Measurements from ENCODE around the gene EEF1AKMT2. TPM values are rescaled to one million over a fixed set of nuclear protein-coding genes. Genes with fewer than 3 reads are reported as not detected.
A peak's percentile ranks its signal among the peaks of the same experiment; 100 is the strongest.

Gene EEF1AKMT2
- total RNA-seq, 1 donor from 2014 or later = 22.0 TPM

DNA sequence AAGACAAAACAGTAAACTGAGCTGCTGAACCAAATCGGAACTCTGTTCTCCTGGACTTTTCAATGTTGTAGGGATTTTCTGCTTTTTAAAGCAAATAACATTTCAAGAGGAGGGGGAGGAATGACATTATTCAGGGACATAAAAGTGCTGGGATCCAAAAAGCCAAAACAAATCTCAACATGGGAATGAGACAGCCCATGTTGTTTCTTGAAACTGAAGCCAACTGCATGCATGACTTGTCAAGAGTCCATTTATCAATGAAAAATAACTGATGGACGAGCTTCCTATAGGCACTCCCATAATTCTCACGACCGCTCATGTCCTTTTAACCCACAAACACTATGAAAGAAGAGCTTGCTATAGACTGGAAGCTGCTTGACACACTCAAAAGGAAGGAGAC is 75.3 kb downstream of the EEF1AKMT2 start:
- H3K27ac Mint-ChIP-seq (ENCODE audit: unreplicated experiment) = no peak overlapping the region
- H3K27me3 Mint-ChIP-seq (ENCODE audit: unreplicated experiment) = no peaks in the 10 kb centered on the region
- DNase-seq (ENCODE audit: extremely low spot score, unreplicated experiment) = no peak
- H3K4me3 Mint-ChIP-seq (ENCODE audit: unreplicated experiment) = no peak overlapping the region
- TF ChIP-seq, protein P1, sequence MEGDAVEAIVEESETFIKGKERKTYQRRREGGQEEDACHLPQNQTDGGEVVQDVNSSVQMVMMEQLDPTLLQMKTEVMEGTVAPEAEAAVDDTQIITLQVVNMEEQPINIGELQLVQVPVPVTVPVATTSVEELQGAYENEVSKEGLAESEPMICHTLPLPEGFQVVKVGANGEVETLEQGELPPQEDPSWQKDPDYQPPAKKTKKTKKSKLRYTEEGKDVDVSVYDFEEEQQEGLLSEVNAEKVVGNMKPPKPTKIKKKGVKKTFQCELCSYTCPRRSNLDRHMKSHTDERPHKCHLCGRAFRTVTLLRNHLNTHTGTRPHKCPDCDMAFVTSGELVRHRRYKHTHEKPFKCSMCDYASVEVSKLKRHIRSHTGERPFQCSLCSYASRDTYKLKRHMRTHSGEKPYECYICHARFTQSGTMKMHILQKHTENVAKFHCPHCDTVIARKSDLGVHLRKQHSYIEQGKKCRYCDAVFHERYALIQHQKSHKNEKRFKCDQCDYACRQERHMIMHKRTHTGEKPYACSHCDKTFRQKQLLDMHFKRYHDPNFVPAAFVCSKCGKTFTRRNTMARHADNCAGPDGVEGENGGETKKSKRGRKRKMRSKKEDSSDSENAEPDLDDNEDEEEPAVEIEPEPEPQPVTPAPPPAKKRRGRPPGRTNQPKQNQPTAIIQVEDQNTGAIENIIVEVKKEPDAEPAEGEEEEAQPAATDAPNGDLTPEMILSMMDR (IDR thresholded peaks at IDR 0.05) = no peak
- H3K9me3 Mint-ChIP-seq (ENCODE audit: unreplicated experiment) = no peaks in the 10 kb centered on the region
- H3K4me1 Mint-ChIP-seq (ENCODE audit: unreplicated experiment) = no peaks in the 10 kb centered on the region
- H3K36me3 Mint-ChIP-seq (ENCODE audit: unreplicated experiment) = peaks cover 3% of the 10 kb centered on the region

DNA sequence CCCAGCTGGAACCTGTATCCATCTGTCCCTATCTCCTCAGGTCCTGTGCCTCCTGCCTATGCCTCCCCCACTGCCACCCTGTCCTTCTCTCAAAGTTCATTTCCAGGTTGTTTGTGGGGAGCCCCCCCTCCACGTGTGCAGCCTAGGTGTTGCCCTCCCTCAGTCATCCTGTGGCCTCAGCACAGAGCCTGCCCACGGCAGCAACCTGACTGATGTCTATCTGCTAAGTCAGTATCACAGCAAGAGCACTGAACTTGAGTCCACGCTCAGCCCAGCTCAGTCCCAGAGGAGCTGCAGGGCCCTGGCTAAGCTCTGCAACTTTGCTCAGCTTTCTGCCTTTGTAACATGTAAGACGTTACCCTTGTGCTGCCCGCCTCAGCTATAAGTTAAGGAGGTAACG is 76.2 kb downstream of the EEF1AKMT2 start:
- H3K9me3 Mint-ChIP-seq (ENCODE audit: unreplicated experiment) = no peaks in the 10 kb centered on the region
- H3K27me3 Mint-ChIP-seq (ENCODE audit: unreplicated experiment) = no peaks in the 10 kb centered on the region
- no peak overlapping the region for H3K27ac Mint-ChIP-seq (ENCODE audit: unreplicated experiment)
- DNase-seq (ENCODE audit: extremely low spot score, unreplicated experiment) = no peak
- no peak overlapping the region for H3K4me3 Mint-ChIP-seq (ENCODE audit: unreplicated experiment)
- TF ChIP-seq, protein P1 (IDR thresholded peaks at IDR 0.05) = no peak
- peaks cover under 1% of the 10 kb centered on the region for H3K36me3 Mint-ChIP-seq (ENCODE audit: unreplicated experiment)
- no peaks in the 10 kb centered on the region for H3K4me1 Mint-ChIP-seq (ENCODE audit: unreplicated experiment)

- Mint-ChIP-seq H3K9me3 (ENCODE audit: unreplicated experiment) (no peaks in the 10 kb centered on the region), H3K27ac (ENCODE audit: unreplicated experiment) (no peak overlapping the region), H3K27me3 (ENCODE audit: unreplicated experiment) (no peaks in the 10 kb centered on the region), H3K4me3 (ENCODE audit: unreplicated experiment) (no peak overlapping the region), H3K4me1 (ENCODE audit: unreplicated experiment) (no peaks in the 10 kb centered on the region), H3K36me3 (ENCODE audit: unreplicated experiment) (no peaks in the 10 kb centered on the region)
- no peak for DNase-seq (ENCODE audit: extremely low spot score, unreplicated experiment)
- TF ChIP-seq, protein P1 (IDR thresholded peaks at IDR 0.05) = no peak
Observed at GRCh38 chr10:124713679-124714255, 77.9 kb downstream of the EEF1AKMT2 start.

GRCh38 chr10:124712704-124713407 is 78.8 kb downstream of the EEF1AKMT2 start:
- peak overlapping the region; percentile 45 for H3K27ac Mint-ChIP-seq (ENCODE audit: unreplicated experiment)
- H3K4me3 Mint-ChIP-seq (ENCODE audit: unreplicated experiment) = no peak overlapping the region
- no peaks in the 10 kb centered on the region for H3K27me3 Mint-ChIP-seq (ENCODE audit: unreplicated experiment)
- TF ChIP-seq, protein P1 (IDR thresholded peaks at IDR 0.05) = no peak
- H3K36me3 Mint-ChIP-seq (ENCODE audit: unreplicated experiment) = no peaks in the 10 kb centered on the region
- no peaks in the 10 kb centered on the region for H3K4me1 Mint-ChIP-seq (ENCODE audit: unreplicated experiment)
- no peaks in the 10 kb centered on the region for H3K9me3 Mint-ChIP-seq (ENCODE audit: unreplicated experiment)
- no peak for DNase-seq (ENCODE audit: extremely low spot score, unreplicated experiment)

DNA sequence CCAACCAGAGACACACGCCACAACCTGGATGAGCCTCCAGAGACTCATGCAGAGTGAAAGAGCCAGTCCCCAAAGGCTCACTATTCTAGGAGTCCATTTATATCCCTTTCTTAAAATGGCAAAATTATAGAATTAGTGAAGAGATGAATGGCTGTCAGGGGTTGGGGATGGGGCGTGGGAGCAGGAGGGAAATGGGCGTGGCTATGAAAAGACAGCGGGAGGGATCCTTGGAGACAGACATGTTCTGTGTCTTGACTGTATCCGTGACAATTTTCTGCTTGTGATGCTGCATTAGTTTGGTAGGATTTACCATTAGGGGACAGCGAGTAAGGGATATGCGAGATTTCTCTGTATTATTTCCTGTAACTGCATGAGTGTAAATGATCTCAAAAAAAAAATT is 80.5 kb downstream of the EEF1AKMT2 start:
- no peaks in the 10 kb centered on the region for H3K9me3 Mint-ChIP-seq (ENCODE audit: unreplicated experiment)
- H3K4me1 Mint-ChIP-seq (ENCODE audit: unreplicated experiment) = no peaks in the 10 kb centered on the region
- no peak overlapping the region for H3K4me3 Mint-ChIP-seq (ENCODE audit: unreplicated experiment)
- TF ChIP-seq, protein P1 (IDR thresholded peaks at IDR 0.05) = no peak
- H3K27me3 Mint-ChIP-seq (ENCODE audit: unreplicated experiment) = no peaks in the 10 kb centered on the region
- no peak for DNase-seq (ENCODE audit: extremely low spot score, unreplicated experiment)
- H3K27ac Mint-ChIP-seq (ENCODE audit: unreplicated experiment) = no peak overlapping the region
- H3K36me3 Mint-ChIP-seq (ENCODE audit: unreplicated experiment) = peaks cover 3% of the 10 kb centered on the region
